Neuronal stem cell (in vitro differentiated cells): Measurements from ENCODE around the gene GAA.
A peak's percentile ranks its signal among the peaks of the same experiment; 100 is the strongest.

Experiments used
- DNase-seq: peaks from one replicate; pipeline ENCODE4 v3.0.0-alpha.2; 2013; ENCODE audit warnings: low spot score
- H2AFZ ChIP-seq: one replicate; pipeline ENCODE4 v1.6.1; 2013; ENCODE audit warnings: mild to moderate bottlenecking, low read length, inconsistent platforms
- H2AK5ac ChIP-seq: 2 replicates; pipeline ENCODE4 v1.6.1; 2013; ENCODE audit warnings: low read depth, mild to moderate bottlenecking, inconsistent platforms, low read length, moderate library complexity, mixed read lengths
- H2BK120ac ChIP-seq: 2 replicates; pipeline ENCODE4 v1.6.1; 2013; ENCODE audit warnings: low read depth, mild to moderate bottlenecking, inconsistent platforms, low read length, moderate library complexity, mixed read lengths
- H2BK12ac ChIP-seq: one replicate; pipeline ENCODE4 v1.6.1; 2013; ENCODE audit warnings: low read length, inconsistent platforms
- H2BK15ac ChIP-seq: 2 replicates; pipeline ENCODE4 v1.6.1; 2013; ENCODE audit warnings: mild to moderate bottlenecking, low read length, inconsistent platforms, mixed read lengths
- H2BK5ac ChIP-seq: one replicate; pipeline ENCODE4 v1.6.1; 2013; ENCODE audit warnings: inconsistent platforms, mild to moderate bottlenecking, low read length, moderate library complexity
- H3K14ac ChIP-seq: one replicate; pipeline ENCODE4 v1.6.1; 2013; ENCODE audit warnings: low read length, inconsistent platforms
- H3K18ac ChIP-seq: 2 replicates; pipeline ENCODE4 v1.6.1; 2013; ENCODE audit warnings: low read length, inconsistent platforms
- H3K23ac ChIP-seq: 2 replicates; pipeline ENCODE4 v1.6.1; 2013; ENCODE audit warnings: low read depth, mild to moderate bottlenecking, mixed read lengths, low read length, inconsistent platforms; ENCODE audit not compliant: poor library complexity
- H3K27ac ChIP-seq: replicated peaks from 3 replicates; pipeline ENCODE4 v1.5.1; 2013; ENCODE audit warnings: low read length, inconsistent platforms
- H3K27me3 ChIP-seq, 3 experiments: 2 replicates each; pipeline ENCODE4 v1.6.1; 2013; ENCODE audit warnings: low read length in 3 of 3, mild to moderate bottlenecking in 2 of 3, inconsistent platforms in 1 of 3, low read depth in 1 of 3, mixed read lengths in 1 of 3, moderate library complexity in 1 of 3; ENCODE audit not compliant: control insufficient read depth in 3 of 3, insufficient read depth in 3 of 3
- H3K36me3 ChIP-seq, 2 donors: replicated peaks in 1 of 2; 2 replicates each; pipeline ENCODE4 v1.6.1; 2013; ENCODE audit warnings: low read length in 2 of 2; ENCODE audit not compliant: control insufficient read depth in 2 of 2, insufficient read depth in 2 of 2
- H3K4ac ChIP-seq: 2 replicates; pipeline ENCODE4 v1.6.1; 2013; ENCODE audit warnings: inconsistent platforms, mild to moderate bottlenecking, low read length, moderate library complexity
- H3K4me1 ChIP-seq, 2 donors: 1 replicate in 1 of 2; 2 replicates in 1 of 2; pipeline ENCODE4 v1.6.1; 2013; ENCODE audit warnings: low read length in 2 of 2, low read depth in 1 of 2; ENCODE audit not compliant: control insufficient read depth in 2 of 2, insufficient read depth in 1 of 2
- H3K4me2 ChIP-seq: one replicate; pipeline ENCODE4 v1.6.1; 2013; ENCODE audit warnings: mild to moderate bottlenecking, low read length, inconsistent platforms; ENCODE audit not compliant: insufficient read depth, poor library complexity, severe bottlenecking
- H3K4me3 ChIP-seq, 2 donors: 2 replicates each; pipeline ENCODE4 v1.5.1; 2013; ENCODE audit warnings: low read length in 2 of 2, mild to moderate bottlenecking in 2 of 2, inconsistent platforms in 1 of 2, moderate library complexity in 1 of 2
- H3K79me1 ChIP-seq: one replicate; pipeline ENCODE4 v1.6.1; 2013; ENCODE audit warnings: low read depth, mild to moderate bottlenecking, inconsistent platforms, low read length, moderate library complexity
- H3K9ac ChIP-seq: one replicate; pipeline ENCODE4 v1.6.1; 2013; ENCODE audit warnings: mild to moderate bottlenecking, low read depth, low read length, inconsistent platforms; ENCODE audit not compliant: poor library complexity
- H3K9me3 ChIP-seq, 2 donors: replicated peaks in 1 of 2; 2 replicates each; pipeline versions ENCODE3 to v1.6.1; 2013; ENCODE audit warnings: low read length in 2 of 2, mild to moderate bottlenecking in 2 of 2, inconsistent platforms in 1 of 2, low read depth in 1 of 2, mixed read lengths in 1 of 2, moderate library complexity in 1 of 2; ENCODE audit not compliant: control insufficient read depth in 2 of 2, insufficient read depth in 1 of 2
- H4K8ac ChIP-seq: one replicate; pipeline ENCODE4 v1.6.1; 2013; ENCODE audit warnings: low read depth, mild to moderate bottlenecking, inconsistent platforms, low read length, moderate library complexity
- H4K91ac ChIP-seq: one replicate; pipeline ENCODE4 v1.6.1; 2013; ENCODE audit warnings: low read length, low read depth, mild to moderate bottlenecking, inconsistent platforms; ENCODE audit not compliant: poor library complexity
- WGBS, 2 donors: extraction: QIAGEN DNeasy Blood & Tissue Kit; methylation state at CpG; one replicate each; pipeline ENCODE4 v1.1.7; 2013; ENCODE audit warnings: missing lambda C conversion rate in 2 of 2, mixed read lengths in 1 of 2; ENCODE audit not compliant: insufficient read length in 2 of 2, insufficient replicate concordance in 1 of 2; ENCODE audit errors: extremely low coverage in 2 of 2; 5-methylcytosine and 5-hydroxymethylcytosine counted together

Gene GAA

GRCh38 chr17:80103449-80104085, 2.2 kb downstream of the GAA start:
- no peak overlapping the region for H2BK120ac ChIP-seq
- no peaks in the 10 kb centered on the region for H3K9me3 ChIP-seq
- H3K27me3 ChIP-seq: no peaks in the 10 kb centered on the region
- DNase-seq: no peak
- H3K18ac ChIP-seq: no peak overlapping the region
- H2AK5ac ChIP-seq: peak overlapping the region; percentile 23
- H3K36me3 ChIP-seq: peaks cover 0 to 6% of the 10 kb centered on the region in 2 donors
- WGBS, 2 donors: no CpG with 5 or more reads among the region's 19 CpGs
- H4K8ac ChIP-seq: no peak overlapping the region
- no peak overlapping the region for H3K14ac ChIP-seq
- H3K4me1 ChIP-seq: peaks cover 5 to 17% of the 10 kb centered on the region in 2 donors
- no peak overlapping the region for H3K4ac ChIP-seq
- no peak overlapping the region for H3K4me2 ChIP-seq
- no peak overlapping the region for H2AFZ ChIP-seq
- H2BK5ac ChIP-seq: no peak overlapping the region
- no peak overlapping the region for H2BK15ac ChIP-seq
- no peak overlapping the region for H3K23ac ChIP-seq
- H2BK12ac ChIP-seq: no peak overlapping the region
- H3K4me3 ChIP-seq: no peak overlapping the region
- H4K91ac ChIP-seq: no peak overlapping the region
- no peak overlapping the region for H3K9ac ChIP-seq
- peaks cover 12% of the 10 kb centered on the region for H3K79me1 ChIP-seq
- H3K27ac ChIP-seq: no peak overlapping the region

- Histone ChIP-seq H4K91ac (no peak overlapping the region), H3K4me2 (no peak overlapping the region), H3K18ac (no peak overlapping the region), H3K4me1 (peaks cover 5 to 17% of the 10 kb centered on the region in 2 donors), H3K14ac (no peak overlapping the region), H2BK120ac (no peak overlapping the region), H3K36me3 (peaks cover 0 to 6% of the 10 kb centered on the region in 2 donors), H3K27ac (no peak overlapping the region), H3K4me3 (no peak overlapping the region), H3K4ac (peak overlapping the region; percentile 32), H3K9ac (peak overlapping the region; percentile 60), H2BK15ac (no peak overlapping the region), H2BK12ac (no peak overlapping the region), H3K79me1 (peaks cover 10% of the 10 kb centered on the region), H2AFZ (no peak overlapping the region), H2BK5ac (peak overlapping the region; percentile 24), H2AK5ac (peak overlapping the region; percentile 27), H3K27me3 (no peaks in the 10 kb centered on the region), H4K8ac (no peak overlapping the region), H3K23ac (peak overlapping the region; percentile 78), H3K9me3 (no peaks in the 10 kb centered on the region)
- no CpG with 5 or more reads among the region's 26 CpGs for WGBS, 2 donors
- DNase-seq: no peak
Measured at GRCh38 chr17:80104321-80104955, 3.1 kb downstream of the GAA start.

GRCh38 chr17:80104956-80105375, 3.6 kb downstream of the GAA start:
- Histone ChIP-seq H2BK12ac (no peak overlapping the region), H3K9ac (peak overlapping the region; percentile 60), H3K4ac (no peak overlapping the region), H3K4me3 (no peak overlapping the region), H4K8ac (no peak overlapping the region), H2AK5ac (peak overlapping the region; percentile 27), H3K27me3 (no peaks in the 10 kb centered on the region), H2AFZ (no peak overlapping the region), H3K4me2 (no peak overlapping the region), H3K18ac (no peak overlapping the region), H2BK120ac (no peak overlapping the region), H3K79me1 (peaks cover 8% of the 10 kb centered on the region), H4K91ac (no peak overlapping the region), H3K27ac (no peak overlapping the region), H2BK5ac (no peak overlapping the region), H3K9me3 (no peaks in the 10 kb centered on the region), H3K14ac (peak overlapping the region; percentile 31), H3K4me1 (peaks cover 5 to 17% of the 10 kb centered on the region in 2 donors), H3K36me3 (peaks cover 0 to 6% of the 10 kb centered on the region in 2 donors), H2BK15ac (no peak overlapping the region), H3K23ac (peak overlapping the region; percentile 78)
- no CpG with 5 or more reads among the region's 18 CpGs for WGBS, 2 donors
- DNase-seq: no peak

- no peak overlapping the region for H3K14ac ChIP-seq
- no peak overlapping the region for H3K4me3 ChIP-seq
- no peak overlapping the region for H4K91ac ChIP-seq
- H3K4me2 ChIP-seq: no peak overlapping the region
- no peak overlapping the region for H4K8ac ChIP-seq
- H3K18ac ChIP-seq: no peak overlapping the region
- H3K79me1 ChIP-seq: peaks cover 8% of the 10 kb centered on the region
- H3K9me3 ChIP-seq: no peaks in the 10 kb centered on the region
- H3K36me3 ChIP-seq: peaks cover 0 to 6% of the 10 kb centered on the region in 2 donors
- peak overlapping the region; percentile 91 for H3K23ac ChIP-seq
- no peak overlapping the region for H3K27ac ChIP-seq
- H3K4ac ChIP-seq: peak overlapping the region; percentile 11
- H2BK12ac ChIP-seq: peak overlapping the region; percentile 22
- H3K9ac ChIP-seq: no peak overlapping the region
- no peak overlapping the region for H2AFZ ChIP-seq
- peaks cover 5 to 15% of the 10 kb centered on the region in 2 donors for H3K4me1 ChIP-seq
- DNase-seq: no peak
- no peak overlapping the region for H2BK5ac ChIP-seq
- WGBS, 2 donors: no CpG with 5 or more reads among the region's 29 CpGs
- no peak overlapping the region for H2BK120ac ChIP-seq
- H3K27me3 ChIP-seq: no peaks in the 10 kb centered on the region
- H2AK5ac ChIP-seq: no peak overlapping the region
- H2BK15ac ChIP-seq: no peak overlapping the region
Measured at GRCh38 chr17:80105762-80106161, 4.4 kb downstream of the GAA start.
